ENCODE measurements around the gene SELENOV.
A peak's percentile ranks its signal among the peaks of the same experiment; 100 is the strongest.

Gene SELENOV

DNA sequence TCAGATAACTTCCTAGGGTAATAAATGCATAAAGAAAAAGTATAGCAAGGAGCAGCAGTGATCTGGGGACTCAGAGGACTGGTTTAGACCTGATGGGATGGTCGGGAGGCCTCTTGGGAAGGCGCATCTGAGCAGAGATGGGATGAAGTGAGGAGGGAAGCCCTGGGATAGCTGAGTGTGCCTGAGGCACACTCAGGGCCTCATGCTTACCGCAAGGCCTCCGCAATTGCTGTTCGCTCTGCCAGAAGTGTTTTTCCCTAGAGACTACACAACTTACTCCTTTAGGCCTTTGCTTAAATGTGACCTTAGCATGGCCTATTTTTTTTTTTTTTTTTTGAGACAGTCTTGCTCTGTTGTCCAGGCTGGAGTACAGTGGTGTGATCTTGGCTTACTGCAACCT, 20.3 kb upstream of the SELENOV start:
- Histone ChIP-seq H3K27me3 (ENCODE audit: insufficient read depth, insufficient read length) (peaks cover 19% of the 10 kb centered on the region), H3K9me3 (ENCODE audit: insufficient read depth, low read length) (no peaks in the 10 kb centered on the region), H3K36me3 (ENCODE audit: insufficient read depth, insufficient read length, low read length) (peaks cover 21% of the 10 kb centered on the region), H3K4me1 (ENCODE audit: insufficient read depth, insufficient read length) (peaks cover 5% of the 10 kb centered on the region), H3K4me3 (ENCODE audit: insufficient read length, low read depth) (no peak overlapping the region), H3K9ac (ENCODE audit: insufficient read length, low read depth) (no peak overlapping the region)
- no peak for TF ChIP-seq ZNF274 (IDR thresholded peaks at IDR 0.05; ENCODE audit: low read depth, low read length)
- no peak for TF ChIP-seq SUZ12 (IDR thresholded peaks at IDR 0.05; ENCODE audit: extremely low read depth, insufficient read depth, insufficient read length)
- no peak for TF ChIP-seq YY1 (IDR thresholded peaks at IDR 0.05; ENCODE audit: insufficient read depth, insufficient read length)
- no peak for DNase-seq (ENCODE audit: low read depth, low spot score)

- H3K4me3 ChIP-seq (ENCODE audit: insufficient read length, low read depth), result no peak overlapping the region
- TF ChIP-seq ZNF274 (IDR thresholded peaks at IDR 0.05; ENCODE audit: low read depth, low read length) (no peak), YY1 (IDR thresholded peaks at IDR 0.05; ENCODE audit: insufficient read depth, insufficient read length) (no peak), SUZ12 (IDR thresholded peaks at IDR 0.05; ENCODE audit: extremely low read depth, insufficient read depth, insufficient read length) (no peak)
- no peak for DNase-seq (ENCODE audit: low read depth, low spot score)
- peaks cover 12% of the 10 kb centered on the region for H3K36me3 ChIP-seq (ENCODE audit: insufficient read depth, insufficient read length, low read length)
- no peak overlapping the region for H3K9ac ChIP-seq (ENCODE audit: insufficient read length, low read depth)
- no peaks in the 10 kb centered on the region for H3K9me3 ChIP-seq (ENCODE audit: insufficient read depth, low read length)
- H3K27me3 ChIP-seq (ENCODE audit: insufficient read depth, insufficient read length), result peaks cover 32% of the 10 kb centered on the region
- H3K4me1 ChIP-seq (ENCODE audit: insufficient read depth, insufficient read length), result peaks cover 5% of the 10 kb centered on the region
Measured at GRCh38 chr19:39496063-39496462, 18.9 kb upstream of the SELENOV start.

DNA sequence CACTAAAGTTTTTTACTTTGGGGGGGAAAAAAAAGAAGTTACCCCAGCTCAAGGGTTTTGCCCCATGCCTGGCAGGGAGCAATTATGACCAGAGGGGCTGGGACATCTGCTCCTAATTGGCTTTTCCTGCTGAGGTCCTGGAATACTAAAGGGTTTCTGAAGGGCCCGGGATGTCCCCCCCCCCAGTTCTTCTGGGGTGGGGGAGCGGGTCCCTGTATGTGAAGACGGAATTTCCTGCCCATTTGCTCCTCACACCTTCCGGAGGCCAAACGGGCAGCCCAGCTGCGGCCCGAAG, 17.3 kb upstream of the SELENOV start:
- TF ChIP-seq SUZ12 (IDR thresholded peaks at IDR 0.05; ENCODE audit: extremely low read depth, insufficient read depth, insufficient read length), result no peak
- no peak for TF ChIP-seq ZNF274 (IDR thresholded peaks at IDR 0.05; ENCODE audit: low read depth, low read length)
- TF ChIP-seq YY1 (IDR thresholded peaks at IDR 0.05; ENCODE audit: insufficient read depth, insufficient read length), result no peak
- Histone ChIP-seq H3K9me3 (ENCODE audit: insufficient read depth, low read length) (no peaks in the 10 kb centered on the region), H3K9ac (ENCODE audit: insufficient read length, low read depth) (no peak overlapping the region), H3K27me3 (ENCODE audit: insufficient read depth, insufficient read length) (peaks cover 45% of the 10 kb centered on the region), H3K36me3 (ENCODE audit: insufficient read depth, insufficient read length, low read length) (no peaks in the 10 kb centered on the region), H3K4me3 (ENCODE audit: insufficient read length, low read depth) (no peak overlapping the region), H3K4me1 (ENCODE audit: insufficient read depth, insufficient read length) (peaks cover 5% of the 10 kb centered on the region)
- DNase-seq (ENCODE audit: low read depth, low spot score), result no peak

GRCh38 chr19:39497996-39498797, 16.7 kb upstream of the SELENOV start:
- no peak for DNase-seq (ENCODE audit: low read depth, low spot score)
- Histone ChIP-seq H3K4me3 (ENCODE audit: insufficient read length, low read depth) (peak overlapping the region; percentile 31), H3K27me3 (ENCODE audit: insufficient read depth, insufficient read length) (peaks cover 50% of the 10 kb centered on the region), H3K4me1 (ENCODE audit: insufficient read depth, insufficient read length) (peaks cover 5% of the 10 kb centered on the region), H3K9ac (ENCODE audit: insufficient read length, low read depth) (peak overlapping the region; percentile 64), H3K9me3 (ENCODE audit: insufficient read depth, low read length) (no peaks in the 10 kb centered on the region), H3K36me3 (ENCODE audit: insufficient read depth, insufficient read length, low read length) (no peaks in the 10 kb centered on the region)
- TF ChIP-seq ZNF274 (IDR thresholded peaks at IDR 0.05; ENCODE audit: low read depth, low read length) (no peak), SUZ12 (IDR thresholded peaks at IDR 0.05; ENCODE audit: extremely low read depth, insufficient read depth, insufficient read length) (peak; percentile 24), YY1 (IDR thresholded peaks at IDR 0.05; ENCODE audit: insufficient read depth, insufficient read length) (no peak)

- Histone ChIP-seq H3K9ac (ENCODE audit: insufficient read length, low read depth) (peak within 1 kb of the TSS; percentile 67), H3K4me1 (ENCODE audit: insufficient read depth, insufficient read length) (peaks cover 5% of the 10 kb centered on the region), H3K36me3 (ENCODE audit: insufficient read depth, insufficient read length, low read length) (no peaks in the 10 kb centered on the region), H3K27me3 (ENCODE audit: insufficient read depth, insufficient read length) (peaks cover 59% of the 10 kb centered on the region), H3K4me3 (ENCODE audit: insufficient read length, low read depth) (peak within 1 kb of the TSS; percentile 46), H3K9me3 (ENCODE audit: insufficient read depth, low read length) (no peaks in the 10 kb centered on the region)
- TF ChIP-seq ZNF274 (IDR thresholded peaks at IDR 0.05; ENCODE audit: low read depth, low read length) (no peak), SUZ12 (IDR thresholded peaks at IDR 0.05; ENCODE audit: extremely low read depth, insufficient read depth, insufficient read length) (no peak), YY1 (IDR thresholded peaks at IDR 0.05; ENCODE audit: insufficient read depth, insufficient read length) (no peak)
- no peak for DNase-seq (ENCODE audit: low read depth, low spot score)
Measured at GRCh38 chr19:39498798-39499642, 15.9 kb upstream of the SELENOV start, which contains the start of gene DLL3. Gene DLL3 (plus strand): TSS chr19:39498947. CDS start chr19:39498975, 28 bp downstream.

- TF ChIP-seq YY1 (IDR thresholded peaks at IDR 0.05; ENCODE audit: insufficient read depth, insufficient read length) (no peak), SUZ12 (IDR thresholded peaks at IDR 0.05; ENCODE audit: extremely low read depth, insufficient read depth, insufficient read length) (no peak), ZNF274 (IDR thresholded peaks at IDR 0.05; ENCODE audit: low read depth, low read length) (no peak)
- peaks cover 5% of the 10 kb centered on the region for H3K4me1 ChIP-seq (ENCODE audit: insufficient read depth, insufficient read length)
- DNase-seq (ENCODE audit: low read depth, low spot score), result no peak
- no peaks in the 10 kb centered on the region for H3K36me3 ChIP-seq (ENCODE audit: insufficient read depth, insufficient read length, low read length)
- H3K9ac ChIP-seq (ENCODE audit: insufficient read length, low read depth), result no peak overlapping the region
- no peak overlapping the region for H3K4me3 ChIP-seq (ENCODE audit: insufficient read length, low read depth)
- peaks cover 68% of the 10 kb centered on the region for H3K27me3 ChIP-seq (ENCODE audit: insufficient read depth, insufficient read length)
- H3K9me3 ChIP-seq (ENCODE audit: insufficient read depth, low read length), result no peaks in the 10 kb centered on the region
Measured at GRCh38 chr19:39499932-39500331, 15.0 kb upstream of the SELENOV start.

DNA sequence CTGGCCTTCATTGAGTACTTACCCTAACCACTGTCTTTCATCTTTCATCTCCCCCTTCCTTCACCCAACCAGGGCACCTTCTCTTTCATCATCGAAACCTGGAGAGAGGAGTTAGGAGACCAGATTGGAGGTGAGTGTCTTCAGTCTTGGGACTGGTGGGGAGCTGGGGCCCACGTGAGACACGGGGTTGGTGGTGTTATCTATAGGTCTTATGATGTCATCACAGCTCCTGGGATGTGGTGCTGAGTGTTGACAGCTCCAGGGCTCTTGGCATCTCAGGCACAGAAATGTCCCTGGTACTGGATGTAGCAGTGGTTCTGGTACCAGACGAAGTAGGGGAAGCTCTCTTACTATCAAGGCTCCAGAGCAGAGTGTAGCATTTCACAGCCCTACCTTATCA, 14.4 kb upstream of the SELENOV start:
- no peaks in the 10 kb centered on the region for H3K9me3 ChIP-seq (ENCODE audit: insufficient read depth, low read length)
- H3K4me1 ChIP-seq (ENCODE audit: insufficient read depth, insufficient read length), result peaks cover 5% of the 10 kb centered on the region
- peaks cover 74% of the 10 kb centered on the region for H3K27me3 ChIP-seq (ENCODE audit: insufficient read depth, insufficient read length)
- H3K4me3 ChIP-seq (ENCODE audit: insufficient read length, low read depth), result no peak overlapping the region
- H3K36me3 ChIP-seq (ENCODE audit: insufficient read depth, insufficient read length, low read length), result no peaks in the 10 kb centered on the region
- H3K9ac ChIP-seq (ENCODE audit: insufficient read length, low read depth), result no peak overlapping the region
- no peak for DNase-seq (ENCODE audit: low read depth, low spot score)
- TF ChIP-seq YY1 (IDR thresholded peaks at IDR 0.05; ENCODE audit: insufficient read depth, insufficient read length), result no peak
- TF ChIP-seq ZNF274 (IDR thresholded peaks at IDR 0.05; ENCODE audit: low read depth, low read length), result no peak
- no peak for TF ChIP-seq SUZ12 (IDR thresholded peaks at IDR 0.05; ENCODE audit: extremely low read depth, insufficient read depth, insufficient read length)
